IPS DF 6.9 (cell line): ENCODE data around the gene NUAK1.
"Not testable (repeated sequence)": the region's sequence is repeated elsewhere in the genome, so short reads cannot be mapped to it uniquely, and the experiment has no call there.

Experiments used
- DNase-seq: peaks from one replicate; pipeline ENCODE4 v3.0.0-alpha.2; 2013; ENCODE audit warnings: low read depth, low spot score
- H3K27ac ChIP-seq: one replicate; pipeline ENCODE4 v1.5.1; 2013; ENCODE audit warnings: low read length, control low read depth
- H3K27me3 ChIP-seq: 2 replicates; pipeline ENCODE4 v1.6.1; 2013; ENCODE audit warnings: mild to moderate bottlenecking, low read length; ENCODE audit not compliant: control insufficient read depth, insufficient read depth
- H3K36me3 ChIP-seq: 2 replicates; pipeline ENCODE4 v1.6.1; 2013; ENCODE audit warnings: low read length; ENCODE audit not compliant: control insufficient read depth, insufficient read depth
- H3K4me1 ChIP-seq: 2 replicates; pipeline ENCODE4 v1.6.1; 2013; ENCODE audit warnings: low read length; ENCODE audit not compliant: control insufficient read depth, insufficient read depth
- H3K4me3 ChIP-seq: 2 replicates; pipeline ENCODE4 v1.5.1; 2013; ENCODE audit warnings: mild to moderate bottlenecking, low read length
- H3K9me3 ChIP-seq: 2 replicates; pipeline ENCODE4 v1.6.1; 2013; ENCODE audit warnings: low read length, inconsistent platforms; ENCODE audit not compliant: control insufficient read depth, insufficient read depth
- WGBS: extraction: QIAGEN DNeasy Blood & Tissue Kit; methylation state at CpG from one replicate; pipeline ENCODE4 v1.1.7; 2013; ENCODE audit warnings: mixed read lengths, missing lambda C conversion rate; ENCODE audit not compliant: insufficient read length, insufficient coverage; 5-methylcytosine and 5-hydroxymethylcytosine counted together

The NUAK1 gene

GRCh38 chr12:106149096-106149784 is 10.5 kb upstream of the NUAK1 start:
- H3K4me1 ChIP-seq, result no peaks in the 10 kb centered on the region; the same call in 1 of the 2 replicates
- H3K27ac ChIP-seq, result no peak overlapping the region
- no peak overlapping the region for H3K4me3 ChIP-seq
- no peak for DNase-seq
- H3K36me3 ChIP-seq, result no peaks in the 10 kb centered on the region
- no peaks in the 10 kb centered on the region for H3K27me3 ChIP-seq
- no peaks in the 10 kb centered on the region for H3K9me3 ChIP-seq
- WGBS, result no CpG with 5 or more reads among the region's 10 CpGs

- Histone ChIP-seq H3K4me3 (no peak overlapping the region), H3K9me3 (no peaks in the 10 kb centered on the region), H3K27me3 (no peaks in the 10 kb centered on the region), H3K4me1 (no peaks in the 10 kb centered on the region; the same call in 1 of the 2 replicates), H3K27ac (no peak overlapping the region), H3K36me3 (no peaks in the 10 kb centered on the region)
- no CpG with 5 or more reads among the region's 12 CpGs for WGBS
- no peak for DNase-seq
These were observed 9.2 kb upstream of the NUAK1 start for GRCh38 chr12:106147956-106148355.

GRCh38 chr12:106146987-106147386 is 8.2 kb upstream of the NUAK1 start:
- H3K27ac ChIP-seq, result no peak overlapping the region

GRCh38 chr12:106145539-106146447 is 7.0 kb upstream of the NUAK1 start:
- DNase-seq, result no peak

More at GRCh38 chr12:106146987-106147386, 8.2 kb upstream of the NUAK1 start:
- Histone ChIP-seq H3K27me3 (no peaks in the 10 kb centered on the region), H3K9me3 (no peaks in the 10 kb centered on the region), H3K4me3 (no peak overlapping the region), H3K4me1 (no peaks in the 10 kb centered on the region; the same call in 1 of the 2 replicates), H3K36me3 (no peaks in the 10 kb centered on the region)
- no peak for DNase-seq
- 100% methylated on average over 3 of the region's 4 CpGs for WGBS

GRCh38 chr12:106144847-106145246 is 6.1 kb upstream of the NUAK1 start:
- no CpG with 5 or more reads among the region's 2 CpGs for WGBS
- no peaks in the 10 kb centered on the region for H3K36me3 ChIP-seq
- peaks cover 2% of the 10 kb centered on the region; the same call in 1 of the 2 replicates for H3K4me1 ChIP-seq
- H3K9me3 ChIP-seq, result no peaks in the 10 kb centered on the region
- no peaks in the 10 kb centered on the region for H3K27me3 ChIP-seq
- H3K4me3 ChIP-seq, result no peak overlapping the region
- DNase-seq, result no peak
- H3K27ac ChIP-seq, result no peak overlapping the region

More at GRCh38 chr12:106145539-106146447, 7.0 kb upstream of the NUAK1 start:
- no peaks in the 10 kb centered on the region for H3K27me3 ChIP-seq
- H3K4me1 ChIP-seq, result no peaks in the 10 kb centered on the region; the same call in 1 of the 2 replicates
- no peak overlapping the region for H3K4me3 ChIP-seq
- no peak overlapping the region for H3K27ac ChIP-seq
- no CpG with 5 or more reads among the region's 14 CpGs for WGBS
- no peaks in the 10 kb centered on the region for H3K36me3 ChIP-seq
- H3K9me3 ChIP-seq, result no peaks in the 10 kb centered on the region

- Histone ChIP-seq H3K27me3 (no peaks in the 10 kb centered on the region), H3K9me3 (no peaks in the 10 kb centered on the region), H3K36me3 (no peaks in the 10 kb centered on the region), H3K4me1 (peaks cover 3% of the 10 kb centered on the region; the same call in 1 of the 2 replicates), H3K4me3 (no peak overlapping the region), H3K27ac (no peak overlapping the region)
- DNase-seq, result no peak
- no CpG with 5 or more reads among the region's 7 CpGs for WGBS
These were observed 4.0 kb upstream of the NUAK1 start for GRCh38 chr12:106142591-106143261.

GRCh38 chr12:106141920-106142319 is 3.2 kb upstream of the NUAK1 start:
- not testable (repeated sequence) for H3K9me3 ChIP-seq, H3K27ac ChIP-seq, H3K4me1 ChIP-seq, H3K27me3 ChIP-seq, DNase-seq, H3K4me3 ChIP-seq, H3K36me3 ChIP-seq
- WGBS, result no CpG with 5 or more reads among the region's 8 CpGs

GRCh38 chr12:106141452-106141851 is 2.7 kb upstream of the NUAK1 start:
- Histone ChIP-seq H3K27ac (no peak overlapping the region), H3K4me1 (peaks cover 4% of the 10 kb centered on the region; the same call in 1 of the 2 replicates), H3K9me3 (no peaks in the 10 kb centered on the region), H3K4me3 (no peak overlapping the region), H3K27me3 (no peaks in the 10 kb centered on the region), H3K36me3 (no peaks in the 10 kb centered on the region)
- no peak for DNase-seq
- no CpG with 5 or more reads among the region's 3 CpGs for WGBS

GRCh38 chr12:106141003-106141402 is 2.2 kb upstream of the NUAK1 start:
- H3K4me1 ChIP-seq, result peaks cover 5% of the 10 kb centered on the region; the same call in 1 of the 2 replicates
- no peaks in the 10 kb centered on the region for H3K9me3 ChIP-seq
- no peak overlapping the region for H3K27ac ChIP-seq
- H3K4me3 ChIP-seq, result no peak overlapping the region
- no peaks in the 10 kb centered on the region for H3K27me3 ChIP-seq
- DNase-seq, result no peak
- no peaks in the 10 kb centered on the region for H3K36me3 ChIP-seq
